Measurements from ENCODE around the gene PSMD13.

PSMD13 gene

GRCh38 chr11:253160-253885 lies 16.5 kb downstream of the PSMD13 start:
- DNase-seq (ENCODE audit: low read depth), result no peak
- TF ChIP-seq, protein P1, sequence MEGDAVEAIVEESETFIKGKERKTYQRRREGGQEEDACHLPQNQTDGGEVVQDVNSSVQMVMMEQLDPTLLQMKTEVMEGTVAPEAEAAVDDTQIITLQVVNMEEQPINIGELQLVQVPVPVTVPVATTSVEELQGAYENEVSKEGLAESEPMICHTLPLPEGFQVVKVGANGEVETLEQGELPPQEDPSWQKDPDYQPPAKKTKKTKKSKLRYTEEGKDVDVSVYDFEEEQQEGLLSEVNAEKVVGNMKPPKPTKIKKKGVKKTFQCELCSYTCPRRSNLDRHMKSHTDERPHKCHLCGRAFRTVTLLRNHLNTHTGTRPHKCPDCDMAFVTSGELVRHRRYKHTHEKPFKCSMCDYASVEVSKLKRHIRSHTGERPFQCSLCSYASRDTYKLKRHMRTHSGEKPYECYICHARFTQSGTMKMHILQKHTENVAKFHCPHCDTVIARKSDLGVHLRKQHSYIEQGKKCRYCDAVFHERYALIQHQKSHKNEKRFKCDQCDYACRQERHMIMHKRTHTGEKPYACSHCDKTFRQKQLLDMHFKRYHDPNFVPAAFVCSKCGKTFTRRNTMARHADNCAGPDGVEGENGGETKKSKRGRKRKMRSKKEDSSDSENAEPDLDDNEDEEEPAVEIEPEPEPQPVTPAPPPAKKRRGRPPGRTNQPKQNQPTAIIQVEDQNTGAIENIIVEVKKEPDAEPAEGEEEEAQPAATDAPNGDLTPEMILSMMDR (conservative IDR thresholded peaks at IDR 0.05; ENCODE audit: low read depth, low read length), result no peak
- H3K4me3 ChIP-seq (ENCODE audit: low read depth, low read length), result no peak overlapping the region

- TF ChIP-seq, protein P1 (conservative IDR thresholded peaks at IDR 0.05; ENCODE audit: low read depth, low read length), result no peak
- DNase-seq (ENCODE audit: low read depth), result no peak
- H3K4me3 ChIP-seq (ENCODE audit: low read depth, low read length), result no peak overlapping the region
Measured at GRCh38 chr11:253886-254270, 17.1 kb downstream of the PSMD13 start.

DNA sequence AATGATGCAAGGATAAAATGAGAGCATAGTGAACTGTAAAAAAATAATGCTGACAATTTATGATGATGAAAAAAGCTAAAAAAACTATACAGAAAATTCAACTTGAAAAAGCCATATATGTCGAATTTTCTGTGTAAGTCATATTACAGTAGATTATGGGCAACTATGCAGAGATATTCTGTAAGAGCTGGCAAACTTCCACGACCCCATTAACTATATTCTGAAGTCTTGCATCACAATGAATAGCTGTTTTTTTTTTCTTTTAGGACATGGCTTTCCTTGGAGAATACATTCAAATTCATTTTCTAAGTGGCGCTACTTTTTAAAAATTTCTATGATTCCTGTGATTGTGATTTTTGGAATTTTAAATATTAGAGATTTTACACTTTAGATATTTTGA lies 18.4 kb downstream of the PSMD13 start:
- TF ChIP-seq, protein P1 (conservative IDR thresholded peaks at IDR 0.05; ENCODE audit: low read depth, low read length), result no peak
- peak; percentile 50 for DNase-seq (ENCODE audit: low read depth)
- H3K4me3 ChIP-seq (ENCODE audit: low read depth, low read length), result no peak overlapping the region

DNA sequence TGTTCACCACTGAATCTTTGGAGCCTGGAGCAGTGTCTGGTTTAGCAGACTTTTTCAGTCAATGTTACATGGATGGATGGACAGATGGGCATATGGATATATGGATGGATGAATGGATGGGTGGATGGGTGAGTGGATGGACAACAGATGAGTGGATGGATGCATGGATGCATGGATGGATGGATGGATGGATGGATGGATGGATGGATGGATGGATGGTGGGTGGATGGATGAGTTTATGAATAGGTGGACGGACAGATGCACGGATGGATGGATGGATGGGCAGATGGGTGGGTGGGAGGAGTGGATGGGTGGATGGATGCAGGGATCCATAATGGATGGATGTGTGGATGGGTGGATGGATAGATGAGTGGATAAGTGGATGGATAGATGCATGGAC lies 19.0 kb downstream of the PSMD13 start:
- H3K4me3 ChIP-seq (ENCODE audit: low read depth, low read length), result no peak overlapping the region
- TF ChIP-seq, protein P1 (conservative IDR thresholded peaks at IDR 0.05; ENCODE audit: low read depth, low read length), result no peak
- DNase-seq (ENCODE audit: low read depth), result no peak

DNA sequence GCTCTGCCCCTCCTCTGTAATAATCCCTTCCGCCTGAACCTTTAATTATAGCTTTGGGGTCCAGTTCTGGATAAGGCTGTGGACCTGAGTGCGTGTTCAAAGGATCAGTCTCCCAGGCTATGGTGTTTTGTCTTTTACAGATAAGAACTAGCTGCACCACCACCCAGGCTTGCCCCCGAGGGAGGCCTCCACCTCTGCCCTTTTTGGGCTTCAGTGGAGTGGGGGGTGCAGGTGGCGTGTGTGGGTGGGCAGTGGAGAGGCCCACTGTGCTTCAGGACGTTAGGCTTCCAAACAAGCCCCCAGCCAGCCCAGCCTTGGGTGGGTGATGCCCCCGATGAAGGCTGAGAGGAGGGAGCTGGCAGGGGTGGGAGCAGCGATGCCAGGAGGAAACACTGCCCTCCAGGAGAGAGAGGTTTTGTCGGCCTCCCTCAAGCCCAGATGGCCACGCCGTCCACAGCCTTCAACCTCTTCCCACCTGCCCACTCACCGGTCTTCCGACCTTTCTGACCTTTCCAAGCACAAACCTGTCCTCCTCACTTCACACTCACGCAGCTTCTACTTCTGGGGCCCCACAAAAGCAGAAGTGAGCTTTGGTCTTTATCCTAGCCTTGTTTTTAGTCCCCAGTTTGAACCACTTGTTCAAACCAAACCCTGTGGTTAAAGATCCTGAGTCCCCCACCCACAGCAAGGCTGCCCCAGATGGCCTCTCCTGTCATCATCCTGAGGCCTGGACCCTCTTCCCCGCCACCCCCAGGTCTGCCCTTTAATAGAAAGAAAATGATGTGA lies 20.4 kb downstream of the PSMD13 start:
- TF ChIP-seq, protein P1 (conservative IDR thresholded peaks at IDR 0.05; ENCODE audit: low read depth, low read length), result no peak
- H3K4me3 ChIP-seq (ENCODE audit: low read depth, low read length), result no peak overlapping the region
- no peak for DNase-seq (ENCODE audit: low read depth)

DNA sequence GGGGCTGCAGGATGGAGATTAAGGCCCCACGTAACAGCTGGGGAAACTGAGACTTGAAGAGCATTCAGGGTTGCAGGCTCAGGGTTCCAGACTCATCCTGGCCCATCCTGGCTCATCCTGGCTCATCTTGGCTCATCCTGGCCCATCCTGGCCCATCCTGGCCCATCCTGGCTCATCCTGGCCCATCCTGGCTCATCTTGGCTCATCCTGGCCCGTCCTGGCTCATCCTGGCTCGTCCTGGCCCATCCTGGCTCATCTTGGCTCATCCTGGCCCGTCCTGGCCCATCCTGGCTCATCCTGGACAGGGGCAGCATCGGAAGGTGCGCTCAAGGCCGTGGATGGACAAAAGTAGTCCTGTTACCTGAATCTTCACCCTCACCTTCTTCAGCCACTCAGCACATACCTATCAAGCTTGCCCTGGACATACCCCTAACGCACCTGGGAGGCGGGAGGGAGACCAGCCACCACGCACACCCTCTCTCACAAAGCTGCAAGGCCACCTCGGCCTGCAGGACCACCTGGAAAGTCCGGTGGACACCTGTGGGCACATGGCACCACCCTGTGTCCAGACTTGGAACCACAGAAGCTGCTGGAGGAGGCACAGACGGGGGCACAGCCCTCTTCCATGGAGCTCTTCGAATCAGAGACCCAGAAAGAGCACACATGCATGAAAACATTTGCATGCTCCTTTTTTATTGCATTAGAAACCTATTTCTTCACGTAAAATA lies 21.2 kb downstream of the PSMD13 start:
- no peak for DNase-seq (ENCODE audit: low read depth)
- TF ChIP-seq, protein P1 (conservative IDR thresholded peaks at IDR 0.05; ENCODE audit: low read depth, low read length), result peak; percentile 24
- H3K4me3 ChIP-seq (ENCODE audit: low read depth, low read length), result no peak overlapping the region
